NAMALWA (cell line): ENCODE results near the gene PSAP.
A peak's percentile ranks its signal among the peaks of the same experiment; 100 is the strongest.
"Not testable (repeated sequence)": the region's sequence is repeated elsewhere in the genome, so short reads cannot be mapped to it uniquely, and the experiment has no call there.

ENCODE experiments used
- DNase-seq: peaks from one replicate; pipeline ENCODE4 v3.0.0-alpha.2; 2015; ENCODE audit warnings: low spot score

The PSAP gene

DNA sequence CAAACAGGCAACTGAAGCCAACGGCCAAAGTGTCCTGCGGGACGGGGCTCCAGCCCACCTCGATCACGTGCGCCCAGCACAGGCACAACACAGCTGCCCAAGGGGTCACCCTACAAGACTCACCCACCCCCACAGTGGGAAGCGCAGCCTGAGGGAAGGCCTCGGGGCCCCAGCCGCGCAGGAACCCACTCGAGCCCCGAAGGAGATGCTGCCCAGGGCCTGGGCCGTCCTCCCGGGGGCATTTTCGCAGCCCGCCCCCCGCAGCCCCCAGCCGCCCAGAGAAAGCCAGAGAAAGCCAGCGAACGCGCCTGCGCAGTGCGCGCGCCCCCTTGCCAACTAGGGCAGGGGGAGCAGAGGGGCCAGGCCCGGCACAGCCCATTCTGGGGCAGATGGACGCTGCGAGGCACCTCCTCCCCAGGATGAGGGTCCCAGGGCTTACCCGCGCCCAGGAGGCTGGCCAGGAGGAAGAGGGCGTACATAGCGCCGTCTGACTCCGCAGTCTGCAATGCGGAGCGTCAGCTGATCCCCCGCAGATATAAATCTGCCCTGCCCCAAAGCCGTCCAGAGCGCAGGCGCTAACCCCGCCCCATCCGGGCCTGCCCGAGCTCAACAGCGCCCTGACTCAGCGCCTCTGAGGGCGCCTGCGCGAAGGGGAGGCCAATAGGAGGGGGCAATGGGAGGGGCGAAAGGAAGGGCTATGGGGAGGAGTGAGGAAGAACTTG lies at the start of gene PSAP:
Gene PSAP (minus strand): TSS at position 509 of the 722 bp plus-strand sequence. CDS start 30 bp downstream, at position 479.
- peak; percentile 93 for DNase-seq

DNA sequence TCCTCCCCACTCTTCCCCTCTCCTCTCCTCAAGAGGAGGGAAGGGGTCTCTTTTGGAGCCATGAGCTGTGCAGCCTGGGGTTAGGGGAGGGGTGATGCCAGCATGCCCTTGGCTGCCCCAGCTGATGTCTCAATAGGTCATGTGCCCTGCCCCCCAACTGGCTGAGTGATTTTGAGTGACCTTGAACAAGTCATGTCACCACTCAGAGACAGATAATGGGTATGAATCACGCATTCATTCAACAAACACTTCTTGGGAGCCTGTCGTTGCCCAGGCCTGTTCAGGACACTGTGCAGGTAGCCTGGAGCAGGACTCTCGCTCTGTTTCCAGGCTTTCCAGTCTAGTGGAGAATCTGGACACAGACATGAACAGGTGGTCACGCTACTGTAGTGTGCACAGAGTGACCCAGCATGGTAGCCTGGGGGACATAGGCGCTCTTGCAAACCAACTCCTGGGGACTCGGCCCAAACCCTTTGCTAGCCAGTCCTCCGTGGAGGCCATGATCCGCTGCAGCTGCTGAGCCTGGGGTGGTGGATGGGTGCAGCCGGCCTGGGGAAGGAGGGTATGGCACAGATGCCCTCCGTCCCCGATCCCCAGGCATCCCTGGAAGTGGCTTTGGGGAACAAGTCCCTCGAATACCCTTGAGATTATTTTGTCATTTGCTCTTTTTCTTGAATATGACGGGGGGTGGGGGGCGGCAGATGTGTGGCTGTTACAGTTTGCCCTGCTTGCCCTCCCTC lies 49.6 kb upstream of the PSAP start:
- no peak for DNase-seq

DNA sequence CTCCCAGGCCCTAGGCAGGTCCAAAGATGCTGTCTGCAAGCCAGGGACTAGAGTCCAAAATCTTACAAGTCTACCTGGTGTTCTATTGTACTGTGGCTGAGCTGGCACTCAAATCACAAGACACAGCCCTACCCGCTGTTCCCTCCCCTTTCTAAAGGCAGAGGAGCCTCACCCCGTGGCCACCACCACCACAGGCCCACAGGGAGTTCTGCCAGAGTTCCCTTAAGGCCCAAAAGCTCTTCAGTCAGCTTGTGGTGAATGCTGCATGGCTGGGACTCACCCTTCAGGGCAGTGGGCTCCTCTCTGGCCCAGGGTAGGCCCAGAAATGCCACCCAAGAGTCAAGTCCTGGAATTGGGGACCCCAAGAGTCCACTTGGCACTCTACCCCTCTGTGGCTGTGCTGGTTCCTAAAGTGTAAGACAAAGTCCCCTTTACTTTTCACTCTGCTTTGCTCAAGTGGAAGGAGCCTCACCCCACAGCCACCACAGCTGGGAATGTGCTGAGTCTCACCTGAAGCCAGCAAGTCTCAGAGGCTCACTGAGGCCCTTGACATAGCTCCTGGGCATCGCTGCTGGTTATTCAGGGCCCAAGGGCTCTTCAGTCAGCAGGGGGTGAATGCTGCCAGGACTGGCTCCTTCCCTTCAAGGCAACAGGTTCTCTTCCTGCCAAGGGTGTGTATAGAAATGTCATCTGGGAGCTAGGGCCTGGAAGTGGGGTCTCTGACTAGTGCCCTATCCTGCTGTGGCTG lies 48.8 kb upstream of the PSAP start:
- DNase-seq, result no peak

DNA sequence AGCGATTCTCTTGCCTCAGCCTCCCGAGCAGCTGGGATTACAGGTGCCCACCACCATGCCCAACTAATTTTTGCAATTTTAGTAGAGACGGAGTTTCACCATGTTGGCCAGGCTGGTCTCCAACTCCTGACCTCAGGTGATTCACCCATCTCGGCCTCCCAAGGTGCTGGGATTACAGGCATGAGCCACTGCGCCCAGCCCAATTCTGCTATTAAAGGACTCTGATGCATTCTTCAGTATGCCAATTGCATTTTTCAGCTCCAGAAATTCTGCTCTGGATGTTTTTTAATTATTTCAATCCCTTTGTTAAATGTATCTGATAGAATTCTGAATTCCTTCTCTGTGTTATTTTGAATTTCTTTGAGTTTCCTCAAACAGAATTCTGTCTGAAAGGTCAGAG lies 47.3 kb upstream of the PSAP start:
- not testable (repeated sequence) for DNase-seq

DNA sequence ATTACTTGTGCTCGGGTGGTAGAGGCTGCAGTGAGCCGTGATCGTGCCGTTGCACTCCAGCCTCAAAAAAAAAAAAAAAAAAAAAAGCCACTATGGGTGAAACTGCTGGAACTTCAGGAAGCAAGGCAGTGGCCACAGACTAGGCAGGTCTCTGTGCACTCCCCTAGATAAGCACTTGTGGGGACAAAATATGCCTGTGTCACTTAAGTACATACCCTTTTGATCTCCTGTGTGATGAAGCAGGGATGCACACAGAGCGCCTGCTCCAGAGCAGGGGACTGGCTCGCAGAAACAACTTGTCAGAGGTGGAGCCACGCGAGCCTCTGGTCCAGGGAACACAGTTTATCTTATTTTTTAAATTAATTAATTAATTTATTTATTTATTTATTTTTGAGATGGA lies 42.9 kb upstream of the PSAP start:
- DNase-seq, result no peak

DNA sequence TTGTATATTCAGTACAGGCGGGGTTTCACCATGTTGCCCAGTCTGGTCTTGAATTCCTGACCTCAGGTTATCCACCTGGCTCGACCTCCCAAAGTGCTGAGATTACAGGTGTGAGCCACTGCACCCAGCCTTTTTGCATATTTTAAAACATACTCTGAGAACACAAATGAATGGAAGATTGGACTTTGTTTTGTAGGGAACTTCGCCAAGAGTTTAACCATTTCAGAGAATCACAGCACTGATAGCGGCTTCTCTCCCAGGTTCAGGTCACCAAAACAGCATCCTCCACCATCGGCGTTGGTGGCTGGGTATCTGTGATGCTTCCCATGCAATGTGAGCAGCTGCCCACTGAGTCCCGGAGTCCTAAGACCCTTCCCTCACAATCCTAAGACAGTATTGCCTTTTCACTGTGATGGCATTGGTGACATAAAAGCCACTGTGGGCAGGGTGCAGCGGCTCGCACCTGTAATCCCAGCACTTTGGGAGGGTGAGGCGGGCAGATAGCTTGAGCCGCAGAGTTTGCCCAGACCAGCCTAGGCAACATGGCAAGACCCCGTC lies 42.3 kb upstream of the PSAP start:
- DNase-seq, result no peak

DNA sequence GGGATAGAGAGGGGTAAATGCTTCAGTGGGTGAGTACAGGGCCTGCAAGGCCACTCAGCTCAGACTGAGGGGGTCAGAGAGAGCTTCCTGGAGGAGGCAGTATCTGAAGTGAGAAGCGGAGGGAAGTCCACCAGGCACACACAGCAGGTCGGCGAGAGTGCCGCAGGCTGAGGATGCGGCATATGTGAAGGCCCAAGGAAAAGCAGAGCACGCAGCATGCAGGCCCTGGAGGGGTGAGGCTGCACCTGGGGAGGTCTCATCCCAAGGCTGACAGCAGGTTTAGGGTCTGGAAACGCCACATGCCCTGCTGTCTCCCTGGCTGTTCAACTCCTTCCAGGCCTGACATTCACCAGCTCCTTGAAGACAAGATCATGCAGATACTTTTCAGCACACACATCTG lies 40.4 kb upstream of the PSAP start:
- DNase-seq, result no peak

DNA sequence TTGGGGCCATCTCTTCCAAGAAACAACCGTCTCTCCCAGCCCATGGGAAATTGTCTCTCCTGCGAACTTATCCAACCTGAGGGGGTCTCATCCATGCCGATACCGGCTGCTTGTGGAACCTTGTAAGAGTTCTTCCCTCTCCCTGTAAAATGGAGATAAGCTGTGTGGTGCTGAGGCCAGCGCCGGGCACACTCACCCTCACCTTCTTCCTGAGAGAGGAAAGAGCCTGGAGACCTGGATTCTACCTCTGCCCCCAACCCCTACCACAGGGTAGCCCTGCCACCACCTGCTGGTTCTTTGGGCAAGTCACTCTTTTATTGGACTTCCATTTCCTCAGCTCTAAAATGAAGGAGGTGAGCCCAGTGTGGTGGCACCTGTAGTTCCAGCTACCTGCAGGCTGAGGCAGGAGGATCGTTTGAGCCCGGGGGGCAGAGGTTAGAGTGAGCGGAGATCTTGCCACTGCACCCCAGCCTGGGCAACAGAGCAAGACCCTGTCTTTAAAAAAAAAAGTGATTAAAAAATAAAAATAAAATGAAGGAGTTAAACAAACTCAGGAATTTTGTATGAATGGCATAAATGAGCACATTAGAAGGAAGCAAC lies 38.4 kb upstream of the PSAP start:
- no peak for DNase-seq

DNA sequence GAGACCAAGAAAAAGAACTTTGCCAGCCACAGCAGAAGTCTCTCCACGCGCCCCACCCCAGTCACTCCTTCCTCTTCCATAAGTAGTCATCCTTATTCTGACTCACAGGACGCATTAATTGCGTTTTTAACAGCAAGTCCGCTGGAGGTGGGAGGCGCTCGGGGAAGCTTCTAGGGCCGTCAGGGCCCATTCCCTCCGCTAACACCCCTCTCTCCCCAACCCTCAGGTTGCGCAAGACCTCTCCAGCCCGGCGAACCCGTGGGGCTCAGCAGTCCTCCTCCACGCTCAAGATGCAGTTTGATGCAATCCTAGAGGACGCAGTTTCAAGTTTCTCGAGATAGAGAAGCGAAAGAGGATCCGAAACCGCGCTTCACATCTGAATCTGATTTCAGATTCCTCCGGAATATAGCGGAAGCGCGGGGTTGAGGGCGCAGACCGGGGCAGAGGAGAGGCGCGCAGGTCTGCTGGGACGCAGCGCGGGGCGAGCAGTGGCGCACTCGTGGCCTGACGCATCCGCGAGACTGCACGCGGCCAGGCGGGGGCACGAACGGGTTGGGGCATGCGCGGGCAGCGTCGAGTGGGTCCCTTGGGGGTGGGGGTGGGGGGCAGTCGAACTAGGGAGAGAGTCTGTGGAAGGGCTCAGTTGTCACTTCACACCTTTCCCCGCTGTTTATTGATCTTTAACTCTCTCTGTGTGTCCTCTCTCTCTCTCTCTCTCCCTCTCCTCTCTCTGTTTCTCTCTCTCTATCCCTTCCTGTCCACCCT lies 37.8 kb upstream of the PSAP start:
- DNase-seq, result peak; percentile 90

DNA sequence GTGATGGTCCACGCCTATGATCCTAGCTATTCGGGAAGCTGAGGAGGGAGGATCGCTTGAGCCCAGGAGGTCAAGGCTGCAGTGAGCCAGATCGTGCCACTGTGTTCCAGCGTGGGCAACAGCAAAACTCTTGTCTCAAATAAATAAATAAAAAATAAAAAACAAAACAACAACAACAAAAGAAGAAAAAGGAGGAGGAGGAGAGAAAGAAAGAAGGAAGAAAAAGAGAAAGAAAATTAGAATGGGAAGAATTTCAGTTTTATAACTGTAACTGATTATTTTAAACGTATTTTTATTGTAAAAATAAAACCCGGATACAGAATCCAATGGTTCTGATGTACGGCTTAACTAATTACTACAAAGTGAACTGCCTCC lies 37.2 kb upstream of the PSAP start:
- no peak for DNase-seq

DNA sequence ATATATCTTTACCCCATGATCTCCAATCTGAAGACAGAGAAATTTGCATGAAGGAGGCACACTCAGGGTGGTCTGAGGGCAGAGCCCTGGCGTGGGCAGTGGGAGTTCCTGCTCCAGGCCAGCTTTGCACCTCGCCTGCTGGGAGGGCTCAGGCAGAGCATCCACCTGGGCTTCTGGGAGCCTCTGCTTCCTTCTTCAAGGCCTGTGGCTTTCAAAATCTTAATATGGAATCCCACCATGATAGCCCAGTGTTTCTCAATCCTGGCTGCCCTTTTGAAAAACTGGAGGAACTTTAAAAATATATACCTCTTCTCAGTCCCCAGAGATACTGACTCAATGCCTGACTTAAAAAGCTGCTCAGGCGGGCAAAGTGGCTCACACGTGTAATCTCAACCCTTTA lies 36.7 kb upstream of the PSAP start:
- no peak for DNase-seq

DNA sequence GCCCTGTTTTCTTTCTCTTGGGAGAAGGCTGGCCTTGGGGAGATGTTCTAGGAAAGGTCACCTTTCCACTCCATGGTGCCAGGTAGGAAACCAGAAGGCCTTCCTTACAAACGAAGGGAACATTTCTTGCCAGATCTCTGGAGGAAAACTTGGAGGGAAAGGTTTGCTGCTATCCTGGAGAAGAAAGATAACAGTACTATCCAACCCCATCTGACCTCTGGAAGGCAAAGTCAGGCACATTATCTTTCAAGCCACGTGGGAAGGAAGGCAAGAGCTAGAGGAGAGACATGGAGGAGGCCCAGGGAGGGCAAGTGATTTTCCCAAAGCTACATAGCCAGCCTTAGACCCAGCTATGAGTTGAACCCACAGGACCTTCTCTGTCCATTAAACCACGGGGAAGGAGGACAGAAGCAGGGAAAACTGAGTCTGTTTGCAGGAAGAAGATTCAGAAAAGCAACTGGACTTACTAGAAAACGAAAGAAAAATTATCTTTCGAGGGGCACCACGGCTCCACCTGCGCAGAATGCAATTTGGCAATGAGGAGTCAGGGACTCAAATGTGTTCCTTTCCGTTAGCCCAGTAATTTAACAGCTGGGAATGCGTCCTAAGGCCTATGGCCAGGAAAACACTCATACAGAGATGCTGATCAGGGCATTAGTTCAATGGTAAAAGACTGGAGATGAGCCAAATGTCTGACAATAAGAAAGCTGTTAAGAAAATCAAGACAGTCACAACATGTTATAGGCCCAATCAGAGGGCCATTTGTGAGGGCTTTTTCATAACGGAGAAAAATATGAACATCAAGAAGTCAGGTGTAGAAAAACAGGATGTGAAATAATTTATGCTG lies 32.0 kb upstream of the PSAP start:
- no peak for DNase-seq

DNA sequence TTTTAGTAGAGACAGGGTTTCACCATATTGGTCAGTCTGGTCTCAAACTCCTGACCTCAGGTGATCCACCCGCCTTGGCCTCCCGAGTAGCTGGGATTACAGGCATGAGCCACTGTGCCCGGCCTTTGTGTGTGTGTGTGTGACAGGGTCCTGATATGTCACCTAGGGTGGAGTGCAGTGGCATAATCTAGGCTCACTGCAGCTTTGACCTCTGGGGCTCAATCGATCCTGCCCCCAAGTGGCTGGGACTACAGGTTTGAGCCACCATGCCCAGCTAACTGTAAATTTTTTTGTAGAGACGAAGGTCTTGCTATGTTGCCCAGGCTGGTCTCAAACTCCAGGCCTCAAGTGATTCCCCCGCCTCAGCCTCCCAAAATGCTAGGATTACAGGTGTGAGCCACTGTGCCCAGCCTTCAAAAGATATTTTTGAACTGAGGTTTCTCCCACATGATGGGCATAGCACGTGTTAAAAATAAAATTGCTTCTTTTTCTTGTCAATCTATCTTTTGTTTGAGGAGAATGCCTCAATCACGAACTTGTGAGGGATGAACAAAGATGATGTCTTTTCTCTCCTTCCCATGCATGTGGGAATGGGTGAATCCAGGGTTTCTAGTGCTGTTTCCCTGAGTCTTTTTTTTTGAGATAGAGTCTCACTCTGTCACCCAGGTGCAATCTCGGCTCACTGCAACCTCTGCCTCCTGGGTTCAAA lies 30.8 kb upstream of the PSAP start:
- no peak for DNase-seq

DNA sequence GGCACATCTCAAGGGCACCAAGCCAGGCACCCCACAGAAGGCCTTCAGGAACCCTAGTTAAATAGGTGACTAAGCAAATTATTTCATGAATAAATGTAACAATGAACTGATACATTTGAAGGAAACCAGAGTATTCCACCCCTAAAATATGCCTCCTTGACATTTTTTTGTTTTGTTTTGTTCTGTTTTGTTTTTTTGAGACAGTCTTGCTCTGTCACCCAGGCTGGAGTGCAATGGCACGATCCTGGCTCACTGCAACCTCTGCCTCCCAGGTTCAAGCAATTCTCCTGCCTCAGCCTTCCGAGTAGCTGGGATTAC lies 30.2 kb upstream of the PSAP start:
- DNase-seq, result not testable (repeated sequence)

DNA sequence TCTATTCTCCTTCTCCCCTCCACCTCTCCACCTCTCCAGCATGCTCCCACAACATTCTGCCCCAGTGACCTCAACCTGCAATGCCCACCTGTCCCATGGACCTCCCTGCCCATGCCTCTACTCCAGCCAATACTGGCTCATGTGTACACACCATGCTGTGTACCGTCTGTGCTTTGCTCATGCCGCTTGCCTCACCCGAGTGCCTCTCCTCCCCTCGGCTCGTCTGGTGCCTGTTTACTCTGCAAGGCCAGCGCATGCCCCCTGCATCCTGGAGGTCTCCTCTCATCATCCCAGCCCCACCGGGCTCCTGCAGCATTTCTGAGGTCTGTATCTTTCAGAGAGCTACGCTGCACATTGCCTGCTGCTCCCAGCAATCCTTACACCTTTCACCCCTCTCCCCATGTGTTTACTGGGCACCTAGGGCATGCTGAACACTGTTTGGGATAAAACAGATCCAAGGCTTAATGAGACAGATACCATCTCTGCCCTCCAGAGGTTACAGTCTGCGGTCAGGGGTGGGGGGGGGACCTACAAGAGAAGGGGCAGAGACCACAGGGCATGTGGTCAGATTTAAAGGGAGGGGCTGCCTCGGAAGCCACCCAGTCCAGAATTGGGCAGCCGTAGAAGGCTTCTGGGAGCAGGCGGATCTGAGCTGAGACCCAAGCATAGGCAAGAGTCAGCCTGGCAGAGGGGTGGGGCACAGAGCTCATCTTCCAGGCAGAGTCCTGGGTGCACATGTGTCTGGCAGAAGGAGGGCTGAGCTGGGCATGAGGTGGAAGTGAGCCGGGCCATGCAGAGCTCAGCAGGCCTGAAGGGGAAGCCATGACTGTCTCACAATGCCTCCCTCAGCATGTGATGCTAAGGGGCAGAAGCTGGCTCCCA lies 29.6 kb upstream of the PSAP start:
- no peak for DNase-seq

DNA sequence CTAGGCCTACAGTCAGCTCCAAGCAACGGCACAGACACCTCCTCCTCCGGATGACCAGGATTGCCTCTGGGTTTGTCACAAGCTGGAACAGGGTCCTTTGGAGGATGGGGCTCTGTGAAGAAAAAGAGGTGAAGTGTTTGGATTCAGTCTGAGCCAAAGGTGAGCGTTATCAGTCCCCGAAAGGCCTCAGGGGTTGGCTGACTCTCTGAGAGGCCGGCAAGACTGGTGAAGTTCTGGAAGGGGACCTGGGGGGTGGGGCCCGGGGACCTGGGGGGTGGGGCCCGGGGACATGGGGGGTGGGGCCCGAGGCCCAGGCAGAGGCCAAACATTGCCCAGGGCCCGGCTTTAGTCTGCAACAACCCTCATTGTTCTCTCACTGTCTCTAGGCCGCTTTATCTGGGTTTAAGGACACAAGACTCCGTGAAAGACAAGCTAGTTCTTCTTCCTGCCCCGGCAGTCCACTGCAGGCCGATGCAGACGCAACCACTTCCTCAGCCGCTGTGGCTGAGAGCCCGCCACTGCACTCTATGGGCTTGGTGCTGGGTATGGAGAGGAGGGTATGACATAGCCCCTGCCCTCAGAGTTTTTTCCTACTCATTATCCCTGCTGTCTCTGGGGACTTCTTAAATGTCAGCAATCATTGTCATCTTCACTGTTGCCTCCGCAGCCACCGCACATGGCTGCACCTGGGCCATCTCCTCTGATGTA lies 27.4 kb upstream of the PSAP start:
- DNase-seq, result peak; percentile 58

DNA sequence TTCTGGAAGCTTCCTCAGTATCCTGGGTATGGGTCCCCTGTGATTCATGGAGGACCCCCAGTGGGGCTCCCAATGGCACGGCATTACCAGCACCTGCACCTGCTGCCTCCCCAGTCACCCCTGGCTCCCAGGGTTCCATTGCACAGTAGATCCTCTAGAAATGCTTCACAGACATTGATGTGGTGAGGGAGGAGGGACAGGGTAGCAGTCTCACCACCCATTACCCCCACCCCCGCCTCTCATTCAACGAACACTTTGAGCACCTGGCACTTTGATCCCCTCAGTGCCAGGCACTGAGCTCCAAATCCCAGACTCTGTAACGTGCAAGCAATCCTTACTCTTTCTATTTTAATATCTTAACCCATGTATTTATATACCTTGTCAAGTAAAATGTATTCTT lies 26.8 kb upstream of the PSAP start:
- no peak for DNase-seq

DNA sequence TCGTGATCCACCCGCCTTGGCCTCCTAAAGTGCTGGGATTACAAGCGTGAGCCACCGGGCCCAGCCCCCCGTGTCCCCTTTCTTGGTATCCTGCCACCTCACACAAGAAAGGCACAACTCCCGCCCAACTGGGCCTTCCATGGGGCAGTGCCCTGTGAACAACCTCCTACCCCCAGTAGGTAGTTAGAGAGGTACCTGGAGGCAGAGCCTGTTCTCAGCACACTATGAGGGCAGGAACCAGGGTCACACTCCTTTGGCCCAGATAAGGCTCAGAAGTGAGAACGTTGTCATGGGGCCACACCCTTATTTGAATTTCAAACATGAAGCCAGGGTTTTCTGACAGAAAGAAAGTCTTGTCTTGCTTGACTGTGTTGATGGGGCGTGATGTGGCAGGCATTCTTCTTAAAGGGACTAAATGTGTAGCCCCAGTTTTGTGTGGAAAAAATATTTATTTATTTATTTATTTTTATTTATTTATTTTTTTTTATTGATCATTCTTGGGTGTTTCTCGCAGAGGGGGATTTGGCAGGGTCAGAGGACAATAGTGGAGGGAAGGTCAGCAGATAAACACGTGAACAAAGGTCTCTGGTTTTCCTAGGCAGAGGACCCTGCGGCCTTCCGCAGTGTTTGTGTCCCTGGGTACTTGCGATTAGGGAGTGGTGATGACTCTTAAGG lies 23.8 kb upstream of the PSAP start:
- not testable (repeated sequence) for DNase-seq
